AG09309 (cell line): ENCODE data around the gene TMEM117.
A peak's percentile ranks its signal among the peaks of the same experiment; 100 is the strongest.

Source experiments
- DNase-seq: peaks from one replicate; pipeline ENCODE4 v3.0.0-alpha.2; 2010; ENCODE audit warnings: low read depth
- H3K4me3 ChIP-seq: 2 replicates; pipeline ENCODE4 v1.5.1; 2011; ENCODE audit warnings: mild to moderate bottlenecking, low read depth, low read length, moderate library complexity; ENCODE audit not compliant: control insufficient read depth
- CTCF ChIP-seq: IDR thresholded peaks from 2 replicates; pipeline ENCODE4 v1.5.1; 2011; ENCODE audit warnings: mild to moderate bottlenecking, low read depth, low read length, inconsistent platforms; ENCODE audit not compliant: insufficient read depth, control insufficient read depth; ENCODE audit errors: missing control alignments

Gene TMEM117

GRCh38 chr12:43930032-43930431 is 94.2 kb downstream of the TMEM117 start:
- TF ChIP-seq CTCF: no peak
- H3K4me3 ChIP-seq: no peak overlapping the region
- DNase-seq: no peak

DNA sequence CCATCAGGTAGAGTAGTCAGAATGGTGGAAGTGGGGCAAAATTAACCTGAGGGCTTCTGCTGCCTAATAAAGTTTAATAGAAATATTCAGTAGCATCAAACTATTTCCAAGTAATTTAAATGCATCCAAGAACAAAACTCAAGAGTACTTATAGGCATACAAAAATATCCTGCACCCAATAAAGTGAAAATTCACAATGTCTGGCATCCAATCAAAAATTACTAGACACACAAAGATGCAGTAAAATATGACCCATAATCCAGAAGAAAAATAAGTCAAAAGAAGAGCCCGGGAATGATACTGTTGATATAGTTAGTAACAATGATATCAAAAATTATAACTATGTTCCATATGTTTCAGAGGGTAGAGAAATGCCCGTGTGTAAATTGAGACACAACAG is 95.3 kb downstream of the TMEM117 start:
- H3K4me3 ChIP-seq: no peak overlapping the region
- DNase-seq: no peak
- TF ChIP-seq CTCF: no peak

- no peak overlapping the region for H3K4me3 ChIP-seq
- no peak for DNase-seq
- no peak for TF ChIP-seq CTCF
Observed at GRCh38 chr12:43935581-43935980, 99.7 kb downstream of the TMEM117 start.

- DNase-seq: no peak
- peak; percentile 35 for TF ChIP-seq CTCF
- no peak overlapping the region for H3K4me3 ChIP-seq
Observed at GRCh38 chr12:43937947-43938346, 102.1 kb downstream of the TMEM117 start.

DNA sequence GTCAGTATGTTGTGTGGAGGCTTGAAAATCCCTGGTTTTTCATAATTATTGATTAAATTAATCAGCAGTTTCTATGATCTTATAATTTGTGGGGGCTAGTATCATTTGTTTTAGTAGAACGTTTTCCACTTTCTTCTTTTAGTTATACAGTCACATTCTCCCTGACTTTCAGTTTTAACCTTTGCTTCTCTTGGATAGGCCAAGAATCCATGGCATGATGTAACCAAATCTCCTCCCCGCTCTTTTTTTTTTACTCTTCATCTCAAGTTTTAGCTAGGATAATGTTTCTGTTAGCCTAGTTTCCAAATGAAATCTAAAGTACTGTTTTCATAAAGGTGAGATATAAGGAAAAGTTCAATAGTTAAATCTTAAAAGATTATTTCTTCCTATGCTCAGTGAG is 106.5 kb downstream of the TMEM117 start:
- H3K4me3 ChIP-seq: no peak overlapping the region
- DNase-seq: no peak
- no peak for TF ChIP-seq CTCF

DNA sequence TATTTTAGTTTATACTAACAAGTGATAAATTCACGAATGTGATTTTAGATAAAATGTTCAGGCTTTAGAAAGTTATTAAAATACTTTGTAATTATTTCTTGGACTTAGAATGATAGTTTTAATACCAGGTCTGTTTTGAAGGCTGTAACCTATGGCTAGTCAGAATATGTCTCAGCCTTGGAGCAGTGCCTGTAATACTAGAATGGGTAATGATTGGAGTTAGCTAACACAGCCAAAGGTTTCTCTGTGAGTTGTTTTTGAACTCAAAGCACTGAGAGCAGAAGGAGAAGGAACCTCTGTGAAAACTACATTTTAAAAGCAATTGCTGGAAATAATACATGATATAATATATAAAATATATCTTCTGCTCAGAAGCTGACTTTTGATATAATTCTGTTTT is 110.1 kb downstream of the TMEM117 start:
- no peak for DNase-seq
- H3K4me3 ChIP-seq: no peak overlapping the region
- TF ChIP-seq CTCF: no peak

- no peak for TF ChIP-seq CTCF
- no peak for DNase-seq
- no peak overlapping the region for H3K4me3 ChIP-seq
Observed at GRCh38 chr12:43951286-43951685, 115.4 kb downstream of the TMEM117 start.
